GM19452 (cell line): ENCODE measurements around the gene ZNF598.

Experiments
- ATAC-seq: cut with Tn5 transposase; IDR thresholded peaks from one replicate; pipeline ENCODE4 v1.9.1; 2021; ENCODE audit not compliant: unreplicated experiment

The ZNF598 gene

GRCh38 chr16:2008009-2008526 lies 1.6 kb downstream of the ZNF598 start:
- ATAC-seq, result no peak

- no peak for ATAC-seq
Observed at GRCh38 chr16:2007081-2007836, 2.4 kb downstream of the ZNF598 start.

GRCh38 chr16:2006317-2006716 lies 3.3 kb downstream of the ZNF598 start:
- ATAC-seq, result no peak

- no peak for ATAC-seq
Observed at GRCh38 chr16:2005646-2006045, 4.0 kb downstream of the ZNF598 start.

- ATAC-seq, result no peak
Observed at GRCh38 chr16:2004795-2005517, 4.7 kb downstream of the ZNF598 start.

- ATAC-seq, result no peak
Observed at GRCh38 chr16:2003827-2004641, 5.6 kb downstream of the ZNF598 start.

GRCh38 chr16:2003231-2003826 lies 6.3 kb downstream of the ZNF598 start:
- no peak for ATAC-seq

- no peak for ATAC-seq
Observed at GRCh38 chr16:2002406-2003230, 7.0 kb downstream of the ZNF598 start.

GRCh38 chr16:2001456-2002355 lies 7.9 kb downstream of the ZNF598 start:
- no peak for ATAC-seq

- ATAC-seq, result no peak
Observed at GRCh38 chr16:2001035-2001434, 8.6 kb downstream of the ZNF598 start.

- ATAC-seq, result no peak
Observed at GRCh38 chr16:1999866-2000514, 9.6 kb downstream of the ZNF598 start.

GRCh38 chr16:1998852-1999801 lies 10.5 kb downstream of the ZNF598 start:
- no peak for ATAC-seq

GRCh38 chr16:1998360-1998835 lies 11.2 kb downstream of the ZNF598 start:
- ATAC-seq, result no peak

- no peak for ATAC-seq
Observed at GRCh38 chr16:1997494-1998359, 11.9 kb downstream of the ZNF598 start.

- no peak for ATAC-seq
Observed at GRCh38 chr16:1993731-1994131, 15.9 kb downstream of the ZNF598 start.

- ATAC-seq, result no peak
Observed at GRCh38 chr16:1992704-1993317, 16.8 kb downstream of the ZNF598 start.
